ENCODE results near the gene LIMK2. TPM values are rescaled to one million over a fixed set of nuclear protein-coding genes. Genes with fewer than 3 reads are reported as not detected.
A peak's percentile ranks its signal among the peaks of the same experiment; 100 is the strongest.
"Not testable (repeated sequence)": the region's sequence is repeated elsewhere in the genome, so short reads cannot be mapped to it uniquely, and the experiment has no call there.

Gene LIMK2
- total RNA-seq, 2 donors from 2014 or later = 92.1 to 128 TPM

DNA sequence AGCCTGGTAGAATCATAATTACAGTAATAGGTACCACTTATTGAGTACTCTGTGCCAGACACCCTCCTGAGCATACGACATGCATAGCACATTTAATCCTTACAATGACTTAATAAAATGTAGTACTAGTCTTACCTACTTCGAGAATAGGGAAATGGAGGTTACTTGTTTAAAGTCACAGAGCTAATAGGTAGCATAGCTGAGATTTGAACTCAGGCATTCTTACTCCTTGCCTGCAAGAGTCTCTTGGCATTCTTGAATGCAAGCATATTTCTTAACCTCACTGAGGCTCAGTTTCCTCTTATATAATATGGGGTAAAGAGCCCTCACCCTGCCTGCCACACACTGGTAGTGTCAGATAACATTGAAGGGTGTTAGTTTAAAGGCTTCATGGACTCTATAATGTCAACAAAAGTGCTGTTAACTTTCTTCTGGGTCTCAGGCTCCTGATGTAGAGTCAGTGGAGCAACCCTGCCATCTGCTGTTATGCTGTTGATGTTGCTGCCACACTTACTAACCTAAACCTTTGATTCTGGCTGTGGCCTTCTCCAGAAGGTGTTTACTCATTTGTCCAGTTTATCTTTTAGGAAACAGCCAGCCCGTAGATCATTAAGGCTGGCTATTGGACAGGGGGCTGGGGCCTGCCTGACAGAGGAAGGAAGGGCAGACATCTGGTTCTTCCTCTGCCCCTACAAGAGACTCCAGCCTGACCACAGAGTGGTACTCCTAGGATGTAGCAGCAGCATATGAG is 18.9 kb downstream of the LIMK2 start:
- no peaks in the 10 kb centered on the region for H3K36me3 ChIP-seq
- H3K9me3 ChIP-seq = no peaks in the 10 kb centered on the region
- WGBS = 33% methylated on average over 3 of the region's 3 CpGs
- H3K27me3 ChIP-seq (replicated peaks; ENCODE audit: insufficient read depth) = no peaks in the 10 kb centered on the region
- TF ChIP-seq POLR2AphosphoS5 (IDR thresholded peaks at IDR 0.05) (peak; percentile 65), POLR2A (IDR thresholded peaks at IDR 0.05) (no peak), CTCF (IDR thresholded peaks at IDR 0.05) (peak in 3 of 4 experiments; percentile 76 to 95 (median 90))
- intact Hi-C loops (cut with DNase I) = loop anchor here (2.0 kb wide), 1 partner anchor 124 kb away; the partner anchor contains the start of gene SELENOM
- H3K27ac ChIP-seq = peak overlapping the region; percentile 63 to 67
- no peak overlapping the region for H3K4me3 ChIP-seq
- H3K4me1 ChIP-seq (replicated peaks) = peaks cover 6% of the 10 kb centered on the region
- peak; percentile 74 for DNase-seq (ENCODE audit: low spot score)

DNA sequence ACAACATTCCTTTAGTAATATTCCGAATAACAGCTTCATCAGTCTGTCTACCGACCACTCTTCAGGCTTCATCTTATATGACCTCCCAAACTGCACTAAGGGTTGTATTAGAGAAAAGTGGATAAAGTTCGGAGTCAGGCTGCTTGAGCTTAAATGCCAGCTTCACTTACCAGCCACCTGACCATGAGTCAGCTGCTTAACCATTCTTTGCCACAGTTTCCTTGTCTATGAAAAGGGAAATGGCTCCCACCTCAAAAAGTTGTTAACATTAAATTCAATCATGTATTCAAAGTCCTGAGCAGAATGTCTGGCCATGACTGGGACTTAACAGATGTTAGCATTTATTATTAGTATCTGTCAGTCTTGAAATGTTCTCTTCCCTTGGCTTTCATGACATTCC is 20.9 kb downstream of the LIMK2 start:
- H3K4me1 ChIP-seq (replicated peaks) = peaks cover 6% of the 10 kb centered on the region
- no peaks in the 10 kb centered on the region for H3K9me3 ChIP-seq
- H3K27me3 ChIP-seq (replicated peaks; ENCODE audit: insufficient read depth) = no peaks in the 10 kb centered on the region
- no peak for DNase-seq (ENCODE audit: low spot score)
- H3K4me3 ChIP-seq = no peak overlapping the region
- WGBS = 83% methylated on average over 3 of the region's 3 CpGs
- intact Hi-C loops (cut with DNase I) = no loop called here
- TF ChIP-seq POLR2A (IDR thresholded peaks at IDR 0.05) = no peak
- no peak for TF ChIP-seq CTCF (IDR thresholded peaks at IDR 0.05)
- no peak for TF ChIP-seq POLR2AphosphoS5 (IDR thresholded peaks at IDR 0.05)
- H3K27ac ChIP-seq = peak overlapping the region in 1 of 2 donors; percentile 22
- no peaks in the 10 kb centered on the region for H3K36me3 ChIP-seq

DNA sequence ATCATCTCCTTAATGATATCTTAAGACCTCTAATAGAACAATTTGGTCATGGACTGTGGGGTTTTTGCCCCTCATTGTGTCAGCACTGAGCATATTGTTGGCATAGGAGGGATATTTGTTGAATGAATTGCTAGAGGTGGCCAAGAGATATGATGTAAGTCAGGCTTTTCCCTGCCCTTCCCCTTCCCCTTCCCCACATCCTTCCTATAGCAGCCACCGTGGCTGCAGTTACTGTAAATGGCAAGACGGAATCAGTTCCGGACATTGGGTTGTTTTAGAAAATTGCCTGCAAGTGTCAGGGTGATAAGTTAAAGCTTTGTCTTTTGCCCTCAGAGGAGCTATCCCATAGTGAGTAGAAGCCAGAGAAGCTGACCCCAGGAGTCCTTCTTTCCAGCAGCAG is 23.0 kb downstream of the LIMK2 start:
- TF ChIP-seq POLR2A (IDR thresholded peaks at IDR 0.05) = no peak
- peak overlapping the region; percentile 25 to 52 for H3K27ac ChIP-seq
- no peak for DNase-seq (ENCODE audit: low spot score)
- no peaks in the 10 kb centered on the region for H3K9me3 ChIP-seq
- no peaks in the 10 kb centered on the region for H3K36me3 ChIP-seq
- WGBS = 85% methylated on average over 3 of the region's 3 CpGs
- intact Hi-C loops (cut with DNase I) = no loop called here
- H3K4me3 ChIP-seq = no peak overlapping the region
- peaks cover 6% of the 10 kb centered on the region for H3K4me1 ChIP-seq (replicated peaks)
- no peaks in the 10 kb centered on the region for H3K27me3 ChIP-seq (replicated peaks; ENCODE audit: insufficient read depth)

- 97% methylated on average over 4 of the region's 4 CpGs for WGBS
- DNase-seq (ENCODE audit: low spot score); H3K4me1 ChIP-seq (replicated peaks); H3K9me3 ChIP-seq; intact Hi-C loops (cut with DNase I); H3K4me3 ChIP-seq; H3K27me3 ChIP-seq (replicated peaks; ENCODE audit: insufficient read depth); H3K36me3 ChIP-seq: not testable (repeated sequence)
- H3K27ac ChIP-seq = peak overlapping the region in 1 of 2 donors; percentile 52
Observed at GRCh38 chr22:31236044-31236443, 23.9 kb downstream of the LIMK2 start.

GRCh38 chr22:31238057-31238456 is 26.0 kb downstream of the LIMK2 start:
- DNase-seq (ENCODE audit: low spot score) = no peak
- TF ChIP-seq POLR2A (IDR thresholded peaks at IDR 0.05) (no peak), CTCF (IDR thresholded peaks at IDR 0.05) (no peak), POLR2AphosphoS5 (IDR thresholded peaks at IDR 0.05) (no peak)
- no peaks in the 10 kb centered on the region for H3K9me3 ChIP-seq
- no peaks in the 10 kb centered on the region for H3K36me3 ChIP-seq
- WGBS = 100% methylated on average over 1 of the region's 1 CpG
- H3K4me3 ChIP-seq = no peak overlapping the region
- intact Hi-C loops (cut with DNase I) = no loop called here
- H3K4me1 ChIP-seq (replicated peaks) = no peaks in the 10 kb centered on the region
- H3K27ac ChIP-seq = no peak overlapping the region
- H3K27me3 ChIP-seq (replicated peaks; ENCODE audit: insufficient read depth) = no peaks in the 10 kb centered on the region

DNA sequence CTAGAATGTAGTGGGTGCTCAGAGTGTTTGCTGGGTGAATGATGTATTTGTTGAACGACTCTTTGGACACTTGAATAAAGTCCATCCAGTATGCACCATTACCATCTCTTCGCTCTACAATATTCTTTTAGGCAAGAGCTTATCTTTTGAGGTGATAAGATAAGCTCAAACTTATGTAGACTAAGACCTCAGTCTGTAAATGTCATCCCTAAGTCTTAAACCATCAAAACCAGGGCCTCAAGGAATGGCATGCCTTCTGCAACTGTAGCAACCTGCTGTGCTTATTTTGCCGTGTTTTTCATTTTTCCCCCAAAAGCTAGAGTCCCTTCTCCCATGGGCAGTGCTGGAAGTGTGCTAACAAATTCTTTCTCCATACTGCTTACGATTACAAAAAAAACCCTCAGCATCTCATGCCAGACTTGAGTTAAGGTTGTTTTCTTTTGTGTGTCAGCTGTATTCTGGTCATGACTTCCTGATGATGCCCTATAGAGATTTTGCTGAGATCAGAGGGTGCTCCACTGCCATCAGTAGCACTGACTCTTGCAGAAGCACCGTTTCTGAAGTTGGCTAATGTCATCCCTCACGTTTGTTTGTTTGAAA is 27.8 kb downstream of the LIMK2 start:
- 83% methylated on average over 6 of the region's 6 CpGs for WGBS
- no peak for DNase-seq (ENCODE audit: low spot score)

More for the DNA sequence above, 27.8 kb downstream of the LIMK2 start:
- H3K27ac ChIP-seq = no peak overlapping the region
- no peaks in the 10 kb centered on the region for H3K27me3 ChIP-seq (replicated peaks; ENCODE audit: insufficient read depth)
- no peaks in the 10 kb centered on the region for H3K36me3 ChIP-seq
- no peak overlapping the region for H3K4me3 ChIP-seq
- H3K9me3 ChIP-seq = no peaks in the 10 kb centered on the region
- TF ChIP-seq POLR2AphosphoS5 (IDR thresholded peaks at IDR 0.05) (no peak), CTCF (IDR thresholded peaks at IDR 0.05) (no peak), POLR2A (IDR thresholded peaks at IDR 0.05) (no peak)
- intact Hi-C loops (cut with DNase I) = no loop called here
- H3K4me1 ChIP-seq (replicated peaks) = no peaks in the 10 kb centered on the region

Measured in prostate gland (tissue), 2 donors.